PC-3 (cell line): ENCODE results near the gene SPATA19. TPM values are rescaled to one million over a fixed set of nuclear protein-coding genes. Genes with fewer than 3 reads are reported as not detected.

Source experiments
- ATAC-seq: fragments of 200-7000 bp; cut with Tn5 transposase; 2 replicates; pipeline ENCODE4 v1.9.1; 2020; ENCODE audit warnings: mild to moderate bottlenecking, moderate library complexity
- BruUV-seq: library from RNA; stranded (reverse); fragments of 400-500 nt; replicated peaks from 2 replicates; lab custom pipeline; 2021; lab: Mats Ljungman, UMichigan
- CTCF ChIA-PET: fragments of 300-600 bp; sonication (Branson Sonifier 250); formaldehyde crosslinking; loops from one replicate; lab custom pipeline; 2022; ENCODE audit warnings: antibody characterized with exemption; lab: Charles Lee
- POLR2A ChIA-PET: fragments of 300-600 bp; sonication (Branson Sonifier 250); formaldehyde crosslinking; loops from one replicate; lab custom pipeline; 2022; ENCODE audit warnings: antibody characterized with exemption; ENCODE audit not compliant: unreplicated experiment; lab: Charles Lee
- DNase-seq: peaks from one replicate; pipeline ENCODE4 v3.0.0-alpha.2; 2015
- H2AFZ ChIP-seq: fragments of 300-600 bp; sonication (generic); 2 replicates; pipeline ENCODE4 v1.6.0; 2016; ENCODE audit warnings: antibody characterized with exemption, low read length
- H3F3A ChIP-seq: fragments of 300-600 bp; sonication (generic); one replicate; pipeline ENCODE4 v1.6.0; 2017; ENCODE audit warnings: antibody characterized with exemption, low read length, control low read depth, mild to moderate bottlenecking; ENCODE audit not compliant: unreplicated experiment
- H3K27ac ChIP-seq: fragments of 300-600 bp; sonication (generic); 2 replicates; pipeline ENCODE4 v1.5.1; 2016; ENCODE audit warnings: mild to moderate bottlenecking, low read length
- H3K27me3 ChIP-seq: fragments of 300-600 bp; sonication (generic); 2 replicates; pipeline ENCODE4 v1.6.1; 2016; ENCODE audit warnings: low read length, mixed read lengths
- H3K36me3 ChIP-seq: fragments of 300-600 bp; sonication (generic); 2 replicates; pipeline ENCODE4 v1.6.1; 2016; ENCODE audit warnings: low read depth, mixed run types, low read length, mixed read lengths
- H3K4me1 ChIP-seq: fragments of 300-600 bp; sonication (generic); 2 replicates; pipeline ENCODE4 v1.5.1; 2016; ENCODE audit warnings: low read length; ENCODE audit not compliant: insufficient read depth
- H3K4me2 ChIP-seq: fragments of 300-600 bp; sonication (generic); 2 replicates; pipeline ENCODE4 v1.6.0; 2016; ENCODE audit warnings: low read length
- H3K4me3 ChIP-seq: fragments of 300-600 bp; sonication (generic); 2 replicates; pipeline ENCODE4 v1.5.1; 2016; ENCODE audit warnings: mild to moderate bottlenecking, low read length, mixed read lengths
- H3K79me2 ChIP-seq: fragments of 300-600 bp; sonication (generic); 2 replicates; pipeline ENCODE4 v1.6.1; 2017; ENCODE audit warnings: low read length, mixed read lengths
- H3K9ac ChIP-seq: fragments of 300-600 bp; sonication (generic); 2 replicates; pipeline ENCODE4 v1.6.0; 2016; ENCODE audit warnings: mild to moderate bottlenecking, low read length
- H3K9me2 ChIP-seq: fragments of 300-600 bp; sonication (generic); replicated peaks from 2 replicates; pipeline ENCODE4 v1.6.1; 2016; ENCODE audit warnings: mixed run types, low read length, mixed read lengths
- H3K9me3 ChIP-seq: fragments of 300-600 bp; sonication (generic); 2 replicates; pipeline ENCODE4 v1.6.1; 2016; ENCODE audit warnings: low read length, mixed read lengths
- H4K20me1 ChIP-seq: fragments of 300-600 bp; sonication (generic); 2 replicates; pipeline ENCODE4 v1.6.1; 2016; ENCODE audit warnings: low read length, mixed read lengths
- EZH2 ChIP-seq: fragments of 300-600 bp; sonication (generic); IDR thresholded peaks from one replicate; pipeline ENCODE4 v1.6.1; 2017; ENCODE audit warnings: antibody characterized with exemption, mild to moderate bottlenecking, low read length; ENCODE audit not compliant: unreplicated experiment
- EZH2phosphoT487 ChIP-seq: fragments of 300-600 bp; sonication (generic); IDR thresholded peaks from 2 replicates; pipeline ENCODE4 v1.6.1; 2018; ENCODE audit warnings: mild to moderate bottlenecking, antibody characterized with exemption, low read length, borderline replicate concordance
- intact Hi-C: fragments of 100-400 bp; cut with micrococcal nuclease; formaldehyde crosslinking; loops from 2 replicates; pipeline ENCODE4 v1.9.0; 2023
- total RNA-seq: library from RNA; depleted of rRNA; stranded (reverse); fragments of >200 nt; gene quantifications from 2 replicates; pipeline ENCODE4 v1.2.3, GENCODE V29; 2014
- TF ChIP-seq, protein P1 (sequence below): fragments of 300-600 bp; sonication (generic); conservative IDR thresholded peaks from 2 replicates; pipeline ENCODE4 v1.5.1; 2017; ENCODE audit warnings: antibody characterized with exemption, low read depth, mild to moderate bottlenecking, low read length

SPATA19 gene
- total RNA-seq, 1 experiment from 2014 or later = not detected

- no peaks in the 10 kb centered on the region for H3K36me3 ChIP-seq
- no peak overlapping the region for H2AFZ ChIP-seq
- no peak overlapping the region for H3K9ac ChIP-seq
- POLR2A ChIA-PET = no interaction called here
- H3K4me3 ChIP-seq = no peak overlapping the region
- no peak overlapping the region for H3K4me2 ChIP-seq
- DNase-seq (no peak), ATAC-seq (no peak)
- no peaks in the 10 kb centered on the region for H4K20me1 ChIP-seq
- no peak overlapping the region for H3K27ac ChIP-seq
- no peaks in the 10 kb centered on the region for H3F3A ChIP-seq
- BruUV-seq = no TSS peak
- intact Hi-C loops = no loop called here
- no peaks in the 10 kb centered on the region for H3K79me2 ChIP-seq
- CTCF ChIA-PET = no interaction called here
- TF ChIP-seq EZH2 = no peak
- TF ChIP-seq, protein P1, sequence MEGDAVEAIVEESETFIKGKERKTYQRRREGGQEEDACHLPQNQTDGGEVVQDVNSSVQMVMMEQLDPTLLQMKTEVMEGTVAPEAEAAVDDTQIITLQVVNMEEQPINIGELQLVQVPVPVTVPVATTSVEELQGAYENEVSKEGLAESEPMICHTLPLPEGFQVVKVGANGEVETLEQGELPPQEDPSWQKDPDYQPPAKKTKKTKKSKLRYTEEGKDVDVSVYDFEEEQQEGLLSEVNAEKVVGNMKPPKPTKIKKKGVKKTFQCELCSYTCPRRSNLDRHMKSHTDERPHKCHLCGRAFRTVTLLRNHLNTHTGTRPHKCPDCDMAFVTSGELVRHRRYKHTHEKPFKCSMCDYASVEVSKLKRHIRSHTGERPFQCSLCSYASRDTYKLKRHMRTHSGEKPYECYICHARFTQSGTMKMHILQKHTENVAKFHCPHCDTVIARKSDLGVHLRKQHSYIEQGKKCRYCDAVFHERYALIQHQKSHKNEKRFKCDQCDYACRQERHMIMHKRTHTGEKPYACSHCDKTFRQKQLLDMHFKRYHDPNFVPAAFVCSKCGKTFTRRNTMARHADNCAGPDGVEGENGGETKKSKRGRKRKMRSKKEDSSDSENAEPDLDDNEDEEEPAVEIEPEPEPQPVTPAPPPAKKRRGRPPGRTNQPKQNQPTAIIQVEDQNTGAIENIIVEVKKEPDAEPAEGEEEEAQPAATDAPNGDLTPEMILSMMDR = no peak
- TF ChIP-seq EZH2phosphoT487 = no peak
- peaks cover 18% of the 10 kb centered on the region; the same call in 1 of the 2 replicates for H3K27me3 ChIP-seq
- peaks cover 3% of the 10 kb centered on the region; the same call in 1 of the 2 replicates for H3K9me3 ChIP-seq
- no peaks in the 10 kb centered on the region for H3K9me2 ChIP-seq
- H3K4me1 ChIP-seq = no peaks in the 10 kb centered on the region
Measured at GRCh38 chr11:133810766-133811165, 34.5 kb downstream of the SPATA19 start.

DNA sequence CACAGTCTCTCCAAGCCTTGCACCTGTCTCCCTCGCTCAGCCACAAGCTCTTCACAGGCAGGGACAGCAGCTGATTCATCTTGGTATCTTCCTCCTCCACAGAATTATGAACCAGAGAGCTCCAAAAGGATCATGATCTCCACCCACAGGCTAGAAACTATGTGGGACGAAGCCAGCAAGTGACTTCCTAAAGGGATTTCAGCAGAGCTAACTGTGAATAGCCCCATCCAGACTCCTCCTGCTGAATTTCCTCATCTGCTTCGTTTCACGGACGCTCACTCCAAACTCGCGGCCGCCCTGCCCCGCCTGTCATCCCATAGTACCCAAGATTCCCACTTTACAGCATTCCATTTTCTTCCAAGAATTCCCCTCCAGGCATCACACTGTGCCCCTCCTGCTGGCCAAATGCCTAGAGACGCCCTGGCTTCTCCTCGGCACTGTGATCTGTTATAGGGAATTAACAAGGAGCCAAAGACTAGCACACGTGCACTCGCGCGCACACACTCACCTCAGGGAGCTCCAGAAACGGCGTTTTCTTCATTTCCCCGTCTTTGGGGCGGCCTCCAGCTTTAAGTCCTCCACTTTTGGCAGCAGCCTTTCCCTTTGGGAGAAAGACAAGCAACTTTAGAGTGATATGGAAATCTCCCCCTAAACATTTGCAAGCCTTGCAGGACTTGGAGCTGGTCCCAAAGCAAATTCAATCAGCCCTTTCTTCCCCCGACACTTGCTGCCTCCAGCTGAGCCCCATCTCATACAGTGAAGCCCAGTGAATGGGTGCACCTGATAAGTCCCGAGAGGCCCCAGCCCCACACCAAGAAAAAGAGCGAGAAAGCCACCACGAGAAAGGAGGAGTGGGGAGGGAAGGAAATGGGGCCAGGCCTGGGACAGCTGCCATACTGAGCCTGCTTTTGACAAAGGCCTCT lies 35.5 kb downstream of the SPATA19 start:
- Histone ChIP-seq H3K9ac (no peak overlapping the region), H3K79me2 (no peaks in the 10 kb centered on the region), H2AFZ (no peak overlapping the region), H3K4me3 (no peak overlapping the region), H3K36me3 (no peaks in the 10 kb centered on the region), H4K20me1 (no peaks in the 10 kb centered on the region), H3K4me2 (no peak overlapping the region), H3K27me3 (peaks cover 18% of the 10 kb centered on the region; the same call in 1 of the 2 replicates), H3F3A (no peaks in the 10 kb centered on the region), H3K9me3 (peaks cover 6% of the 10 kb centered on the region; the same call in 1 of the 2 replicates), H3K27ac (no peak overlapping the region), H3K9me2 (no peaks in the 10 kb centered on the region), H3K4me1 (no peaks in the 10 kb centered on the region)
- TF ChIP-seq, protein P1 = no peak
- TF ChIP-seq EZH2 = no peak
- no peak for TF ChIP-seq EZH2phosphoT487
- ATAC-seq = no peak
- BruUV-seq = no TSS peak
- POLR2A ChIA-PET = no interaction called here
- intact Hi-C loops = no loop called here
- CTCF ChIA-PET = no interaction called here
- DNase-seq = no peak
